Liver (tissue), 9 donors: ENCODE data around the gene NR0B2. TPM values are rescaled to one million over a fixed set of nuclear protein-coding genes. Genes with fewer than 3 reads are reported as not detected.

Experiments used
- DNase-seq: peaks from one replicate; pipeline ENCODE4 v3.0.0-alpha.2; 2017; ENCODE audit warnings: low spot score
- H3K27ac ChIP-seq, 2 donors: one replicate each; pipeline ENCODE4 v1.7.0; 2013; ENCODE audit warnings: inconsistent platforms in 2 of 2, low read length in 2 of 2, control low read depth in 1 of 2, low read depth in 1 of 2, mild to moderate bottlenecking in 1 of 2
- H3K27me3 ChIP-seq, 4 donors: one replicate each; pipeline versions ENCODE4 v1.6.1 to v1.7.0; 2013; ENCODE audit warnings: low read length in 3 of 4, inconsistent platforms in 1 of 4, mild to moderate bottlenecking in 1 of 4, moderate library complexity in 1 of 4; ENCODE audit not compliant: control insufficient read depth in 4 of 4, insufficient read depth in 4 of 4
- H3K36me3 ChIP-seq, 4 donors: one replicate each; pipeline versions ENCODE4 v1.6.1 to v1.7.0; 2013; ENCODE audit warnings: low read length in 3 of 4, mild to moderate bottlenecking in 3 of 4, low read depth in 1 of 4, moderate library complexity in 1 of 4; ENCODE audit not compliant: control insufficient read depth in 4 of 4, insufficient read depth in 3 of 4
- H3K4me1 ChIP-seq, 4 donors: one replicate each; pipeline versions ENCODE4 v1.6.1 to v1.7.0; 2013; ENCODE audit warnings: low read length in 3 of 4, mild to moderate bottlenecking in 3 of 4, moderate library complexity in 1 of 4; ENCODE audit not compliant: control insufficient read depth in 4 of 4, insufficient read depth in 4 of 4
- H3K4me3 ChIP-seq, 3 donors: one replicate each; pipeline versions ENCODE4 v1.6.1 to v1.7.0; 2013; ENCODE audit warnings: low read length in 3 of 3, control low read depth in 1 of 3, low read depth in 1 of 3, mild to moderate bottlenecking in 1 of 3
- H3K9ac ChIP-seq, 2 donors: one replicate each; pipeline ENCODE4 v1.7.0; 2013; ENCODE audit warnings: low read length in 2 of 2, mild to moderate bottlenecking in 2 of 2, moderate library complexity in 2 of 2, control low read depth in 1 of 2, low read depth in 1 of 2
- H3K9me3 ChIP-seq, 4 donors: one replicate each; pipeline versions ENCODE4 v1.6.1 to v1.7.0; 2013; ENCODE audit warnings: low read length in 3 of 4; ENCODE audit not compliant: control insufficient read depth in 4 of 4
- ATF3 ChIP-seq: IDR thresholded peaks from 2 replicates; pipeline ENCODE4 v1.6.1; 2016; ENCODE audit warnings: antibody characterized with exemption
- CTCF ChIP-seq: fragments of 150-350 bp; IDR thresholded peaks from 2 replicates; pipeline ENCODE4 v1.5.1; 2017; ENCODE audit warnings: improper control_type of control experiment, low read depth, low read length; ENCODE audit not compliant: missing input control
- EGR1 ChIP-seq, 2 donors: IDR thresholded peaks; 2 replicates each; pipeline ENCODE4 v1.6.1; 2016 to 2018; ENCODE audit warnings: antibody characterized with exemption in 2 of 2, low read depth in 2 of 2
- FOXA1 ChIP-seq: IDR thresholded peaks from 2 replicates; pipeline ENCODE4 v1.6.1; 2016; ENCODE audit warnings: antibody characterized with exemption
- FOXA2 ChIP-seq: IDR thresholded peaks from 2 replicates; pipeline ENCODE4 v1.6.1; 2016; ENCODE audit warnings: antibody characterized with exemption
- GABPA ChIP-seq, 2 donors: IDR thresholded peaks in 1 of 2; conservative IDR thresholded peaks in 1 of 2; 2 replicates each; pipeline ENCODE4 v1.6.1; 2016; ENCODE audit warnings: antibody characterized with exemption in 2 of 2, mild to moderate bottlenecking in 1 of 2, moderate library complexity in 1 of 2
- HNF4A ChIP-seq, 2 donors: conservative IDR thresholded peaks; 2 replicates each; pipeline ENCODE4 v1.6.1; 2016; ENCODE audit warnings: antibody characterized with exemption in 2 of 2, mild to moderate bottlenecking in 2 of 2
- HNF4G ChIP-seq: IDR thresholded peaks from 2 replicates; pipeline ENCODE4 v1.6.1; 2016; ENCODE audit warnings: antibody characterized with exemption
- JUND ChIP-seq, 2 donors: IDR thresholded peaks; 2 replicates each; pipeline ENCODE4 v1.6.1; 2016; ENCODE audit warnings: antibody characterized with exemption in 2 of 2
- MAX ChIP-seq: IDR thresholded peaks from 2 replicates; pipeline ENCODE4 v1.6.1; 2016; ENCODE audit warnings: antibody characterized with exemption
- NR2F2 ChIP-seq: IDR thresholded peaks from 2 replicates; pipeline ENCODE4 v1.6.1; 2016; ENCODE audit warnings: antibody characterized with exemption
- RAD21 ChIP-seq, 2 donors: IDR thresholded peaks; 2 replicates each; pipeline ENCODE4 v1.6.1; 2016; ENCODE audit warnings: antibody characterized with exemption in 2 of 2, mild to moderate bottlenecking in 2 of 2
- REST ChIP-seq: IDR thresholded peaks from 2 replicates; pipeline ENCODE4 v1.6.1; 2016; ENCODE audit warnings: antibody characterized with exemption, mild to moderate bottlenecking
- RXRA ChIP-seq, 2 donors: IDR thresholded peaks; 2 replicates each; pipeline ENCODE4 v1.6.1; 2017 to 2018; ENCODE audit warnings: antibody characterized with exemption in 2 of 2, mild to moderate bottlenecking in 1 of 2
- SP1 ChIP-seq: IDR thresholded peaks from 2 replicates; pipeline ENCODE4 v1.6.1; 2018; ENCODE audit warnings: antibody characterized with exemption, mild to moderate bottlenecking
- TAF1 ChIP-seq: conservative IDR thresholded peaks from 2 replicates; pipeline ENCODE4 v1.6.1; 2016; ENCODE audit warnings: antibody characterized with exemption, mild to moderate bottlenecking
- YY1 ChIP-seq: IDR thresholded peaks from 2 replicates; pipeline ENCODE4 v1.6.1; 2016; ENCODE audit warnings: antibody characterized with exemption, mild to moderate bottlenecking
- ZBTB33 ChIP-seq: IDR thresholded peaks from 2 replicates; pipeline ENCODE4 v1.6.1; 2016; ENCODE audit warnings: antibody characterized with exemption
- WGBS: extraction: QIAGEN DNeasy Blood & Tissue Kit; methylation state at CpG from one replicate; pipeline ENCODE4 v1.1.7; 2013; 5-methylcytosine and 5-hydroxymethylcytosine counted together
- polyA plus RNA-seq, 2 donors: library from polyadenylated mRNA; stranded (reverse) in 1 of 2; unstranded in 1 of 2; fragments of 200-250 nt in 1 of 2; fragments of >200 nt in 1 of 2; fragmentation: Nextera tagmentation in 1 of 2; extraction: Ambion mirVana in 1 of 2; gene quantifications; one replicate each; pipeline versions ENCODE4 v1.2.1 to v1.2.3, GENCODE V29; 2013 to 2015
- total RNA-seq, 2 donors: library from RNA; depleted of rRNA; stranded (reverse); fragments of >200 nt; gene quantifications; one replicate each; pipeline ENCODE4 v1.2.3, GENCODE V29; 2014
- donor health status: healthy.
- donor health status: healthy.
- donor health status: healthy.
- donor health status: healthy.
- donor health status: healthy.

NR0B2 gene
- total and polyA plus RNA-seq, 4 donors = 15.7 to 166 (median 40.6) TPM

- peak overlapping the region; percentile 81 to 82 for H3K27ac ChIP-seq
- peak overlapping the region; percentile 73 to 82 for H3K9ac ChIP-seq
- H3K36me3 ChIP-seq = peaks cover 9 to 41% (median 30%) of the 10 kb centered on the region in 4 donors
- no peaks in the 10 kb centered on the region for H3K9me3 ChIP-seq
- peaks cover 1 to 20% (median 17%) of the 10 kb centered on the region in 4 donors for H3K4me1 ChIP-seq
- 2% methylated on average over 12 of the region's 12 CpGs for WGBS
- peak overlapping the region; percentile 71 to 81 (median 75) for H3K4me3 ChIP-seq
- DNase-seq = no peak
- no peak for TF ChIP-seq HNF4G
- TF ChIP-seq NR2F2 = no peak
- no peak for TF ChIP-seq ATF3
- TF ChIP-seq TAF1 = peak; percentile 4
- TF ChIP-seq FOXA1 = no peak
- TF ChIP-seq EGR1 (IDR thresholded peaks at IDR 0.05; ENCODE audit: low read depth in 2 of 2) = peak in 1 of 2 donors; percentile 22
- TF ChIP-seq MAX = no peak
- no peak for TF ChIP-seq CTCF
- peak in 1 of 2 donors; percentile 7 for TF ChIP-seq HNF4A (conservative IDR thresholded peaks at IDR 0.05)
- no peak for TF ChIP-seq FOXA2
- TF ChIP-seq RXRA (IDR thresholded peaks at IDR 0.05) = peak in 1 of 2 donors; percentile 48
- TF ChIP-seq ZBTB33 = no peak
- no peak for TF ChIP-seq RAD21 (IDR thresholded peaks at IDR 0.05)
- no peak for TF ChIP-seq GABPA (IDR thresholded peaks at IDR 0.05 in 1 of 2, conservative IDR thresholded peaks at IDR 0.05 in 1 of 2)
- TF ChIP-seq REST = peak; percentile 1
- no peak for TF ChIP-seq SP1
- TF ChIP-seq JUND (IDR thresholded peaks at IDR 0.05) = no peak
- TF ChIP-seq YY1 = no peak
- no peaks in the 10 kb centered on the region for H3K27me3 ChIP-seq
These were observed 23.3 kb downstream of the NR0B2 start for GRCh38 chr1:26890467-26890796.
